Chondrocyte (in vitro differentiated cells): ENCODE data around the gene C1QB. TPM values are rescaled to one million over a fixed set of nuclear protein-coding genes. Genes with fewer than 3 reads are reported as not detected.

Experiments
- DNase-seq: peaks from one replicate; pipeline ENCODE4 v3.0.0; 2021; ENCODE audit warnings: mixed read lengths, low spot score
- H3K27ac Mint-ChIP-seq: one replicate; pipeline ENCODE4 v1.8.0; 2021; ENCODE audit warnings: mild to moderate bottlenecking, moderate library complexity, mixed read lengths; ENCODE audit not compliant: unreplicated experiment
- H3K27me3 Mint-ChIP-seq: 2 replicates; pipeline ENCODE4 v1.8.0; 2021; ENCODE audit warnings: low read depth, mixed read lengths
- H3K36me3 Mint-ChIP-seq: 2 replicates; pipeline ENCODE4 v1.8.0; 2021; ENCODE audit warnings: low read depth, mixed read lengths
- H3K4me1 Mint-ChIP-seq: 2 replicates; pipeline ENCODE4 v1.8.0; 2021; ENCODE audit warnings: low read depth, mild to moderate bottlenecking, mixed read lengths
- H3K4me3 Mint-ChIP-seq: one replicate; pipeline ENCODE4 v1.8.0; 2021; ENCODE audit warnings: mild to moderate bottlenecking, moderate library complexity, mixed read lengths; ENCODE audit not compliant: unreplicated experiment
- H3K9me3 Mint-ChIP-seq: 2 replicates; pipeline ENCODE4 v1.8.0; 2021; ENCODE audit warnings: low read depth, mixed read lengths
- CTCF ChIP-seq: fragments of 200-600 bp; sonication (generic); IDR thresholded peaks from 2 replicates; pipeline ENCODE4 v1.5.0; 2021; ENCODE audit warnings: antibody characterized with exemption, mild to moderate bottlenecking, moderate library complexity
- total RNA-seq: library from RNA; stranded (reverse); gene quantifications from 3 replicates; pipeline ENCODE4 v1.2.1, GENCODE V29; 2021

The C1QB gene
- total RNA-seq, 1 donor from 2014 or later, result not detected

GRCh38 chr1:22611530-22611947 lies 41.5 kb upstream of the C1QB start:
- Mint-ChIP-seq H3K4me3 (no peak overlapping the region), H3K27ac (no peak overlapping the region), H3K36me3 (no peaks in the 10 kb centered on the region), H3K9me3 (no peaks in the 10 kb centered on the region), H3K4me1 (no peaks in the 10 kb centered on the region), H3K27me3 (peaks cover 74% of the 10 kb centered on the region)
- DNase-seq, result no peak
- TF ChIP-seq CTCF, result no peak

- Mint-ChIP-seq H3K9me3 (no peaks in the 10 kb centered on the region), H3K4me3 (no peak overlapping the region), H3K27ac (no peak overlapping the region), H3K4me1 (no peaks in the 10 kb centered on the region), H3K27me3 (peaks cover 77% of the 10 kb centered on the region), H3K36me3 (no peaks in the 10 kb centered on the region)
- no peak for TF ChIP-seq CTCF
- DNase-seq, result no peak
Measured at GRCh38 chr1:22612671-22613571, 40.1 kb upstream of the C1QB start.

- DNase-seq, result no peak
- TF ChIP-seq CTCF, result no peak
- Mint-ChIP-seq H3K27me3 (peaks cover 75% of the 10 kb centered on the region), H3K27ac (no peak overlapping the region), H3K4me3 (no peak overlapping the region), H3K9me3 (no peaks in the 10 kb centered on the region), H3K4me1 (no peaks in the 10 kb centered on the region), H3K36me3 (no peaks in the 10 kb centered on the region)
Measured at GRCh38 chr1:22613572-22613918, 39.5 kb upstream of the C1QB start.

- Mint-ChIP-seq H3K27ac (no peak overlapping the region), H3K27me3 (peaks cover 76% of the 10 kb centered on the region), H3K4me1 (no peaks in the 10 kb centered on the region), H3K36me3 (no peaks in the 10 kb centered on the region), H3K9me3 (no peaks in the 10 kb centered on the region), H3K4me3 (no peak overlapping the region)
- no peak for TF ChIP-seq CTCF
- DNase-seq, result no peak
Measured at GRCh38 chr1:22613951-22614350, 39.1 kb upstream of the C1QB start.

GRCh38 chr1:22615886-22616285 lies 37.1 kb upstream of the C1QB start:
- Mint-ChIP-seq H3K9me3 (no peaks in the 10 kb centered on the region), H3K27ac (no peak overlapping the region), H3K4me3 (no peak overlapping the region), H3K36me3 (no peaks in the 10 kb centered on the region), H3K27me3 (peaks cover 75% of the 10 kb centered on the region), H3K4me1 (no peaks in the 10 kb centered on the region)
- TF ChIP-seq CTCF, result no peak
- no peak for DNase-seq
